ENCODE measurements around the gene FBXL19. TPM values are rescaled to one million over a fixed set of nuclear protein-coding genes. Genes with fewer than 3 reads are reported as not detected.

FBXL19 gene
- total and polyA plus RNA-seq, 9 of the 15 experiments (the other 6 are each of a cell fraction or from before 2014, with no cell fraction given) = 0.13 to 48.0 (median 13.5) TPM; not detected in 1

DNA sequence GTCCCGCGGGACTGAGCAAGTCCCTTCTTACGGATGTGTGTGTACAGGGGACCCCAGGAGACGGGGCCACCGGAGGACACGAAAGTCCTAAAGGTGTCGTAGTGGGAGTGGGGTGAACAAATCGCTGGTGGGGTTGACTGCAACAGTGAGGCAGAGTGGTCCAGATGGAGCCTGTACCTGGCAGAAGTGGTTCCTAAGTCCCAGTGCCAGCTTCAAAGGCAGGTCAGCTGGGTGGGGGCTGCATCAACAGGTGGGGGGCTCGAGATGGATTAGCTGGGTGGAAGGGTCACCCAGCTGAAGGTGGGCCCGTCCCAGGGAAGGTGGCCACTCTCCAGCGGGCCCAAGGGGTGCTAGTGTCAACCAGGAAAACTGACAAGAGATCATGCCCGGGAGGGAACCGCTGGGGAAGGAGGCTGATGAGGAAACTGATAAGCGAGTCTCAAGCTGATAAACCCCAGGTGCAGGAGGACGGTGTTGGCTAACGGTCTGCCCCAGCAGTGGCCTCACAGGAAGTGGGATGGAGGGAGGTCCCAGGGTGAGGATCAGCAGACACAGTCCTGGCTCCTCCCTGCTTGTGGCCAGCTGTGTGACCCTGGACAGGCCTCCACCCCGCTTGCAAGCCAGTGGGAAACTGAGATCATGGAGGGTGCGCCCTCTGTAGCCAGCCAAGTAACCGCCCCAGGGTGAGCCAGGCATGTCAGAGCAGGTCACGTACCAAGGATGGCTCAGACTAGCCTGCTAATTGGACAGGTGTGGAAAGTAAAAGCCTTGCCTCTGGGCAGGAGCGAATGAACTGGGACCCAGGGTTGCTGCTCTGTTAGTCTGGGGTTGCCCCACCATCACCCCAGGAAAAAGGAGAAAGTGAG, 26.5 kb downstream of the FBXL19 start (continued):
- TF ChIP-seq, protein P1, sequence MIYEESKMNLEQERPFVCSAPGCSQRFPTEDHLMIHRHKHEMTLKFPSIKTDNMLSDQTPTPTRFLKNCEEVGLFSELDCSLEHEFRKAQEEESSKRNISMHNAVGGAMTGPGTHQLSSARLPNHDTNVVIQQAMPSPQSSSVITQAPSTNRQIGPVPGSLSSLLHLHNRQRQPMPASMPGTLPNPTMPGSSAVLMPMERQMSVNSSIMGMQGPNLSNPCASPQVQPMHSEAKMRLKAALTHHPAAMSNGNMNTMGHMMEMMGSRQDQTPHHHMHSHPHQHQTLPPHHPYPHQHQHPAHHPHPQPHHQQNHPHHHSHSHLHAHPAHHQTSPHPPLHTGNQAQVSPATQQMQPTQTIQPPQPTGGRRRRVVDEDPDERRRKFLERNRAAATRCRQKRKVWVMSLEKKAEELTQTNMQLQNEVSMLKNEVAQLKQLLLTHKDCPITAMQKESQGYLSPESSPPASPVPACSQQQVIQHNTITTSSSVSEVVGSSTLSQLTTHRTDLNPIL (CRISPR knock-in tag; IDR thresholded peaks at IDR 0.05) = 0 out of 2 replicates have a peak, but pooled peaks have one; percentile 43
- TF ChIP-seq ZBED1 (IDR thresholded peaks at IDR 0.05) = 0 out of 2 replicates have a peak, but pooled peaks have one; percentile 23
- TF ChIP-seq NR1H2 (CRISPR knock-in tag; IDR thresholded peaks at IDR 0.05) = no peak
- TF ChIP-seq ZNF699 (CRISPR knock-in tag; IDR thresholded peaks at IDR 0.05; ENCODE audit: insufficient replicate concordance) = no peak
- TF ChIP-seq, protein P2, sequence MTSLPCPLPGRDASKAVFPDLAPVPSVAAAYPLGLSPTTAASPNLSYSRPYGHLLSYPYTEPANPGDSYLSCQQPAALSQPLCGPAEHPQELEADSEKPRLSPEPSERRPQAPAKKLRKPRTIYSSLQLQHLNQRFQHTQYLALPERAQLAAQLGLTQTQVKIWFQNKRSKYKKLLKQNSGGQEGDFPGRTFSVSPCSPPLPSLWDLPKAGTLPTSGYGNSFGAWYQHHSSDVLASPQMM (CRISPR knock-in tag; IDR thresholded peaks at IDR 0.05) = no peak
- peak; percentile 71 for TF ChIP-seq EP400 (IDR thresholded peaks at IDR 0.05)
- TF ChIP-seq ZNF561 (CRISPR knock-in tag; conservative IDR thresholded peaks at IDR 0.05) = no peak
- TF ChIP-seq, protein P3, sequence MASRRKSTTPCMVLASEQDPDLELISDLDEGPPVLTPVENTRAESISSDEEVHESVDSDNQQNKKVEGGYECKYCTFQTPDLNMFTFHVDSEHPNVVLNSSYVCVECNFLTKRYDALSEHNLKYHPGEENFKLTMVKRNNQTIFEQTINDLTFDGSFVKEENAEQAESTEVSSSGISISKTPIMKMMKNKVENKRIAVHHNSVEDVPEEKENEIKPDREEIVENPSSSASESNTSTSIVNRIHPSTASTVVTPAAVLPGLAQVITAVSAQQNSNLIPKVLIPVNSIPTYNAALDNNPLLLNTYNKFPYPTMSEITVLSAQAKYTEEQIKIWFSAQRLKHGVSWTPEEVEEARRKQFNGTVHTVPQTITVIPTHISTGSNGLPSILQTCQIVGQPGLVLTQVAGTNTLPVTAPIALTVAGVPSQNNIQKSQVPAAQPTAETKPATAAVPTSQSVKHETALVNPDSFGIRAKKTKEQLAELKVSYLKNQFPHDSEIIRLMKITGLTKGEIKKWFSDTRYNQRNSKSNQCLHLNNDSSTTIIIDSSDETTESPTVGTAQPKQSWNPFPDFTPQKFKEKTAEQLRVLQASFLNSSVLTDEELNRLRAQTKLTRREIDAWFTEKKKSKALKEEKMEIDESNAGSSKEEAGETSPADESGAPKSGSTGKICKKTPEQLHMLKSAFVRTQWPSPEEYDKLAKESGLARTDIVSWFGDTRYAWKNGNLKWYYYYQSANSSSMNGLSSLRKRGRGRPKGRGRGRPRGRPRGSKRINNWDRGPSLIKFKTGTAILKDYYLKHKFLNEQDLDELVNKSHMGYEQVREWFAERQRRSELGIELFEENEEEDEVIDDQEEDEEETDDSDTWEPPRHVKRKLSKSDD (conservative IDR thresholded peaks at IDR 0.05; ENCODE audit: low read length) = no peak
- TF ChIP-seq HDGF (IDR thresholded peaks at IDR 0.05) = no peak
- TF ChIP-seq MBD2 (IDR thresholded peaks at IDR 0.05; ENCODE audit: borderline replicate concordance, low read depth) = peak; percentile 54; the same call in 1 of the 2 replicates
- peak; percentile 32 for TF ChIP-seq TAF7 (tag; IDR thresholded peaks at IDR 0.05)
- no peak for TF ChIP-seq U2AF1 (optimal IDR thresholded peaks at IDR 0.05; ENCODE audit: low read depth, low read length)
- no peak for TF ChIP-seq RBM15 (IDR thresholded peaks at IDR 0.05; ENCODE audit: insufficient read depth, low read length)
- TF ChIP-seq CCAR2 (IDR thresholded peaks at IDR 0.05; ENCODE audit: low read depth, low read length) = no peak
- TF ChIP-seq ZC3H8 (IDR thresholded peaks at IDR 0.05) = no peak
- no peak for TF ChIP-seq HNRNPK (IDR thresholded peaks at IDR 0.05; ENCODE audit: low read depth, low read length, poor library complexity, severe bottlenecking)
- TF ChIP-seq, protein P4, sequence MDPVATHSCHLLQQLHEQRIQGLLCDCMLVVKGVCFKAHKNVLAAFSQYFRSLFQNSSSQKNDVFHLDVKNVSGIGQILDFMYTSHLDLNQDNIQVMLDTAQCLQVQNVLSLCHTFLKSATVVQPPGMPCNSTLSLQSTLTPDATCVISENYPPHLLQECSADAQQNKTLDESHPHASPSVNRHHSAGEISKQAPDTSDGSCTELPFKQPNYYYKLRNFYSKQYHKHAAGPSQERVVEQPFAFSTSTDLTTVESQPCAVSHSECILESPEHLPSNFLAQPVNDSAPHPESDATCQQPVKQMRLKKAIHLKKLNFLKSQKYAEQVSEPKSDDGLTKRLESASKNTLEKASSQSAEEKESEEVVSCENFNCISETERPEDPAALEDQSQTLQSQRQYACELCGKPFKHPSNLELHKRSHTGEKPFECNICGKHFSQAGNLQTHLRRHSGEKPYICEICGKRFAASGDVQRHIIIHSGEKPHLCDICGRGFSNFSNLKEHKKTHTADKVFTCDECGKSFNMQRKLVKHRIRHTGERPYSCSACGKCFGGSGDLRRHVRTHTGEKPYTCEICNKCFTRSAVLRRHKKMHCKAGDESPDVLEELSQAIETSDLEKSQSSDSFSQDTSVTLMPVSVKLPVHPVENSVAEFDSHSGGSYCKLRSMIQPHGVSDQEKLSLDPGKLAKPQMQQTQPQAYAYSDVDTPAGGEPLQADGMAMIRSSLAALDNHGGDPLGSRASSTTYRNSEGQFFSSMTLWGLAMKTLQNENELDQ (CRISPR knock-in tag; IDR thresholded peaks at IDR 0.05; ENCODE audit: borderline replicate concordance) = no peak
- TF ChIP-seq, protein P5, sequence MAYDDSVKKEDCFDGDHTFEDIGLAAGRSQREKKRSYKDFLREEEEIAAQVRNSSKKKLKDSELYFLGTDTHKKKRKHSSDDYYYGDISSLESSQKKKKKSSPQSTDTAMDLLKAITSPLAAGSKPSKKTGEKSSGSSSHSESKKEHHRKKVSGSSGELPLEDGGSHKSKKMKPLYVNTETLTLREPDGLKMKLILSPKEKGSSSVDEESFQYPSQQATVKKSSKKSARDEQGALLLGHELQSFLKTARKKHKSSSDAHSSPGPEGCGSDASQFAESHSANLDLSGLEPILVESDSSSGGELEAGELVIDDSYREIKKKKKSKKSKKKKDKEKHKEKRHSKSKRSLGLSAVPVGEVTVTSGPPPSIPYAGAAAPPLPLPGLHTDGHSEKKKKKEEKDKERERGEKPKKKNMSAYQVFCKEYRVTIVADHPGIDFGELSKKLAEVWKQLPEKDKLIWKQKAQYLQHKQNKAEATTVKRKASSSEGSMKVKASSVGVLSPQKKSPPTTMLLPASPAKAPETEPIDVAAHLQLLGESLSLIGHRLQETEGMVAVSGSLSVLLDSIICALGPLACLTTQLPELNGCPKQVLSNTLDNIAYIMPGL (CRISPR knock-in tag; IDR thresholded peaks at IDR 0.05) = no peak
- TF ChIP-seq FOXK2 (conservative IDR thresholded peaks at IDR 0.05 in 1 of 2, IDR thresholded peaks at IDR 0.05 in 1 of 2; ENCODE audit: low read depth in 2 of 2) = no peak; a peak in 2 of 4 replicates

Measured in K562 (cell line).